ENCODE measurements around the gene APBB2.

DNA sequence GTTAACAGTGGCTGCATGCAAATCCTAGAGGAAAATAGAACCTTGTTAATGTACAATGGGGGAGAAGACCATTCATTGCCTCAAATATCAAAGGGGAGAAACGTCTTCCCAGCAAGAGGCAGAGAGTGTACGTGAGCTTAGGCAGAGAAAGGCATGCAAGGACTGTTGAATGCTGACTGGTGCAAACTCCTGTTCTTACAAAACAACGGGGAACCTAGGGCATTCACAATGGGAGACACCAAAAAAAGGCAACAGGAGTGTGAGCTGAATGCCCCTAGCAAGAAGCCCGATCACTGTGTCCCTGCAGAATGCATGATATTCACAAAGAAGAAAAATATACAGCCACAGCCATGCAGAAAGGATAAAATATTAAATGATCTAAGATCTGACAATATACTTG lies 279.7 kb downstream of the APBB2 start:
- TF ChIP-seq, protein P1, sequence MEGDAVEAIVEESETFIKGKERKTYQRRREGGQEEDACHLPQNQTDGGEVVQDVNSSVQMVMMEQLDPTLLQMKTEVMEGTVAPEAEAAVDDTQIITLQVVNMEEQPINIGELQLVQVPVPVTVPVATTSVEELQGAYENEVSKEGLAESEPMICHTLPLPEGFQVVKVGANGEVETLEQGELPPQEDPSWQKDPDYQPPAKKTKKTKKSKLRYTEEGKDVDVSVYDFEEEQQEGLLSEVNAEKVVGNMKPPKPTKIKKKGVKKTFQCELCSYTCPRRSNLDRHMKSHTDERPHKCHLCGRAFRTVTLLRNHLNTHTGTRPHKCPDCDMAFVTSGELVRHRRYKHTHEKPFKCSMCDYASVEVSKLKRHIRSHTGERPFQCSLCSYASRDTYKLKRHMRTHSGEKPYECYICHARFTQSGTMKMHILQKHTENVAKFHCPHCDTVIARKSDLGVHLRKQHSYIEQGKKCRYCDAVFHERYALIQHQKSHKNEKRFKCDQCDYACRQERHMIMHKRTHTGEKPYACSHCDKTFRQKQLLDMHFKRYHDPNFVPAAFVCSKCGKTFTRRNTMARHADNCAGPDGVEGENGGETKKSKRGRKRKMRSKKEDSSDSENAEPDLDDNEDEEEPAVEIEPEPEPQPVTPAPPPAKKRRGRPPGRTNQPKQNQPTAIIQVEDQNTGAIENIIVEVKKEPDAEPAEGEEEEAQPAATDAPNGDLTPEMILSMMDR (IDR thresholded peaks at IDR 0.05), result no peak
- no peak for TF ChIP-seq EZH2 (IDR thresholded peaks at IDR 0.05; ENCODE audit: borderline replicate concordance, insufficient read depth, low read depth, low read length, poor library complexity, severe bottlenecking)
